HEK293 (cell line): Measurements from ENCODE around the gene SPNS1.

Source experiments
- CTCF ChIA-PET: fragments of 350-600 bp; formaldehyde crosslinking; extraction: SDS; loops from one replicate; lab custom pipeline; 2021; ENCODE audit warnings: antibody characterized with exemption; lab: Yijun Ruan, JAX
- POLR2A ChIA-PET: fragments of 300-600 bp; formaldehyde crosslinking; extraction: SDS; loops from one replicate; lab custom pipeline; 2020; ENCODE audit warnings: antibody characterized with exemption, inconsistent platforms; lab: Yijun Ruan, JAX
- H3K27ac ChIP-seq: fragments of 200-500 bp; sonication (Bioruptor generic); 2 replicates; pipeline ENCODE4 v1.5.1; 2014; ENCODE audit warnings: low read depth, low read length, control low read depth, inconsistent platforms; ENCODE audit errors: extremely low read depth
- H3K36me3 ChIP-seq, 2 experiments: fragments of 200-500 bp in 1 of 2; sonication (Bioruptor generic) in 1 of 2; 1 replicate in 1 of 2; 2 replicates in 1 of 2; pipeline ENCODE4 v1.5.1; 2014 to 2017; ENCODE audit warnings: inconsistent platforms in 2 of 2, low read length in 2 of 2; ENCODE audit not compliant: control insufficient read depth in 2 of 2, insufficient read depth in 1 of 2
- H3K4me1 ChIP-seq: fragments of 200-500 bp; sonication (Bioruptor generic); 2 replicates; pipeline ENCODE4 v1.5.1; 2014; ENCODE audit warnings: mild to moderate bottlenecking, low read length, inconsistent platforms; ENCODE audit not compliant: control insufficient read depth, insufficient read depth
- H3K4me3 ChIP-seq: 2 replicates; pipeline ENCODE4 v1.5.1; 2011; ENCODE audit warnings: low read depth, mild to moderate bottlenecking, control low read depth, low read length, moderate library complexity
- H3K9me3 ChIP-seq: fragments of 200-500 bp; sonication (Bioruptor generic); 2 replicates; pipeline ENCODE4 v1.5.1; 2014; ENCODE audit warnings: low read depth, low read length, inconsistent platforms; ENCODE audit not compliant: control insufficient read depth, insufficient read depth
- EGR2 ChIP-seq: fragments of 450-650 bp; formaldehyde crosslinking; IDR thresholded peaks from 2 replicates; pipeline ENCODE4 v1.5.1; 2016; ENCODE audit warnings: low read depth, missing biosample characterization, missing genetic modification characterization
- OVOL3 ChIP-seq: fragments of 450-650 bp; formaldehyde crosslinking; IDR thresholded peaks from 2 replicates; pipeline ENCODE4 v1.5.1; 2016; ENCODE audit warnings: missing biosample characterization, missing genetic modification characterization
- PRDM4 ChIP-seq: fragments of 450-650 bp; formaldehyde crosslinking; IDR thresholded peaks from 2 replicates; pipeline ENCODE4 v1.5.1; 2017; ENCODE audit warnings: missing biosample characterization, missing genetic modification characterization
- SALL2 ChIP-seq: fragments of 450-650 bp; formaldehyde crosslinking; IDR thresholded peaks from 2 replicates; pipeline ENCODE4 v1.5.0; 2017; ENCODE audit warnings: missing biosample characterization, mild to moderate bottlenecking, missing genetic modification characterization, borderline replicate concordance
- SP2 ChIP-seq: fragments of 450-650 bp; formaldehyde crosslinking; IDR thresholded peaks from 2 replicates; pipeline ENCODE4 v1.5.1; 2016; ENCODE audit warnings: missing biosample characterization, missing genetic modification characterization
- WT1 ChIP-seq: fragments of 450-650 bp; formaldehyde crosslinking; IDR thresholded peaks from 2 replicates; pipeline ENCODE4 v1.5.1; 2016; ENCODE audit warnings: missing biosample characterization, missing genetic modification characterization
- ZFP37 ChIP-seq: fragments of 450-650 bp; formaldehyde crosslinking; IDR thresholded peaks from 2 replicates; pipeline ENCODE4 v1.5.1; 2016; ENCODE audit warnings: missing biosample characterization, missing genetic modification characterization
- ZFP69B ChIP-seq: fragments of 450-650 bp; formaldehyde crosslinking; IDR thresholded peaks from 2 replicates; pipeline ENCODE4 v1.5.1; 2016; ENCODE audit warnings: missing biosample characterization, missing genetic modification characterization
- ZNF10 ChIP-seq: fragments of 450-650 bp; formaldehyde crosslinking; IDR thresholded peaks from 2 replicates; pipeline ENCODE4 v1.5.1; 2017; ENCODE audit warnings: missing biosample characterization, missing genetic modification characterization
- ZNF148 ChIP-seq: fragments of 450-650 bp; formaldehyde crosslinking; IDR thresholded peaks from 2 replicates; pipeline ENCODE4 v1.5.0; 2017; ENCODE audit warnings: missing biosample characterization, missing genetic modification characterization, borderline replicate concordance
- ZNF174 ChIP-seq: fragments of 450-650 bp; formaldehyde crosslinking; IDR thresholded peaks from 2 replicates; pipeline ENCODE4 v1.5.0; 2017; ENCODE audit warnings: missing biosample characterization, mild to moderate bottlenecking, missing genetic modification characterization
- ZNF2 ChIP-seq: fragments of 450-650 bp; formaldehyde crosslinking; IDR thresholded peaks from 2 replicates; pipeline ENCODE4 v1.5.1; 2016; ENCODE audit warnings: missing biosample characterization, missing genetic modification characterization
- ZNF23 ChIP-seq: fragments of 450-650 bp; formaldehyde crosslinking; IDR thresholded peaks from 2 replicates; pipeline ENCODE4 v1.5.1; 2016; ENCODE audit warnings: missing biosample characterization, missing genetic modification characterization, borderline replicate concordance
- ZNF394 ChIP-seq: fragments of 450-650 bp; formaldehyde crosslinking; IDR thresholded peaks from 2 replicates; pipeline ENCODE4 v1.5.1; 2016; ENCODE audit warnings: missing biosample characterization, missing genetic modification characterization, mild to moderate bottlenecking, moderate library complexity, borderline replicate concordance
- ZNF423 ChIP-seq: fragments of 450-650 bp; formaldehyde crosslinking; IDR thresholded peaks from 2 replicates; pipeline ENCODE4 v1.5.1; 2016; ENCODE audit warnings: missing biosample characterization, missing genetic modification characterization
- ZNF449 ChIP-seq: fragments of 450-650 bp; formaldehyde crosslinking; IDR thresholded peaks from 2 replicates; pipeline ENCODE4 v1.5.1; 2017; ENCODE audit warnings: missing biosample characterization, mild to moderate bottlenecking, missing genetic modification characterization, moderate library complexity
- ZNF48 ChIP-seq: fragments of 450-650 bp; formaldehyde crosslinking; IDR thresholded peaks from 2 replicates; pipeline ENCODE4 v1.5.1; 2016; ENCODE audit warnings: missing biosample characterization, missing genetic modification characterization
- ZNF514 ChIP-seq: fragments of 450-650 bp; formaldehyde crosslinking; IDR thresholded peaks from 2 replicates; pipeline ENCODE4 v1.5.1; 2016; ENCODE audit warnings: missing biosample characterization, missing genetic modification characterization
- ZNF518A ChIP-seq: fragments of 450-650 bp; formaldehyde crosslinking; conservative IDR thresholded peaks from 2 replicates; pipeline ENCODE4 v1.5.1; 2016; ENCODE audit warnings: low read depth, missing biosample characterization, missing genetic modification characterization
- ZNF529 ChIP-seq: fragments of 450-650 bp; formaldehyde crosslinking; IDR thresholded peaks from 2 replicates; pipeline ENCODE4 v1.5.1; 2017; ENCODE audit warnings: missing genetic modification characterization, missing biosample characterization; ENCODE audit not compliant: insufficient replicate concordance
- ZNF558 ChIP-seq: fragments of 450-650 bp; formaldehyde crosslinking; IDR thresholded peaks from 2 replicates; pipeline ENCODE4 v1.5.1; 2016; ENCODE audit warnings: missing biosample characterization, missing genetic modification characterization
- ZNF560 ChIP-seq: fragments of 450-650 bp; formaldehyde crosslinking; IDR thresholded peaks from 2 replicates; pipeline ENCODE4 v1.5.1; 2017; ENCODE audit warnings: missing biosample characterization, missing genetic modification characterization, borderline replicate concordance
- ZNF623 ChIP-seq: fragments of 450-650 bp; formaldehyde crosslinking; IDR thresholded peaks from 2 replicates; pipeline ENCODE4 v1.5.1; 2016; ENCODE audit warnings: missing biosample characterization, missing genetic modification characterization
- ZNF76 ChIP-seq: fragments of 450-650 bp; formaldehyde crosslinking; IDR thresholded peaks from 2 replicates; pipeline ENCODE4; 2016; ENCODE audit warnings: low read depth, missing biosample characterization, missing genetic modification characterization, borderline replicate concordance
- ZSCAN16 ChIP-seq: fragments of 450-650 bp; formaldehyde crosslinking; IDR thresholded peaks from 2 replicates; pipeline ENCODE4 v1.5.1; 2016; ENCODE audit warnings: missing biosample characterization, missing genetic modification characterization

SPNS1 gene

GRCh38 chr16:28950648-28951409, 23.7 kb upstream of the SPNS1 start, which contains the start of gene NFATC2IP:
Gene NFATC2IP (plus strand): TSS chr16:28950937. CDS start chr16:28951012, 75 bp downstream.
- POLR2A ChIA-PET, result interaction anchor here (0.5 to 2.2 kb wide), 14 partner anchors 12 to 128 kb away, joined by 3 to 15 read pairs (median 4); partner anchors contain the start of genes ATP2A1, ATXN2L, RABEP2 and SH2B1
- Histone ChIP-seq H3K4me3 (peak within 1 kb of the TSS; percentile 90), H3K36me3 (peaks cover 33 to 39% of the 10 kb centered on the region in 2 experiments), H3K27ac (peak within 1 kb of the TSS; percentile 83), H3K4me1 (no peaks in the 10 kb centered on the region), H3K9me3 (no peaks in the 10 kb centered on the region)
- CTCF ChIA-PET, result interaction anchor here (0.6 to 0.7 kb wide), 3 partner anchors 22 to 788 kb away, joined by 3 to 4 read pairs (median 3); no protein-coding TSS in a partner anchor
- TF ChIP-seq ZNF560 (no peak), ZNF23 (tag by site-specific recombination) (no peak), ZNF518A (tag by site-specific recombination) (no peak), PRDM4 (tag by site-specific recombination) (no peak), ZNF529 (no peak), ZNF558 (tag by site-specific recombination) (no peak), SALL2 (tag by site-specific recombination) (no peak), ZFP69B (no peak), ZNF449 (peak; percentile 90), WT1 (tag by site-specific recombination) (no peak), ZNF148 (no peak), ZSCAN16 (no peak), SP2 (tag by site-specific recombination) (peak; percentile 100), ZNF10 (tag by site-specific recombination) (peak; percentile 61; the same call in 1 of the 2 replicates), ZNF623 (tag by site-specific recombination) (no peak), ZNF423 (tag by site-specific recombination) (no peak), ZNF2 (peak; percentile 40; the same call in 1 of the 2 replicates), OVOL3 (tag by site-specific recombination) (no peak), ZNF514 (no peak), ZNF48 (tag by site-specific recombination) (no peak), ZNF174 (no peak), ZFP37 (tag by site-specific recombination) (no peak), EGR2 (tag by site-specific recombination) (peak; percentile 95), ZNF76 (tag by site-specific recombination) (peak; percentile 93), ZNF394 (tag by site-specific recombination) (no peak)
